Forelimb muscle (tissue), 1 donor: ENCODE measurements around the gene MRI1. TPM values are rescaled to one million over a fixed set of nuclear protein-coding genes. Genes with fewer than 3 reads are reported as not detected.
A peak's percentile ranks its signal among the peaks of the same experiment; 100 is the strongest.
"Not testable (repeated sequence)": the region's sequence is repeated elsewhere in the genome, so short reads cannot be mapped to it uniquely, and the experiment has no call there.

ENCODE experiments used
- DNase-seq: peaks from one replicate; pipeline ENCODE4 v3.0.0-alpha.2; 2013; ENCODE audit warnings: low read depth
- polyA plus RNA-seq: library from polyadenylated mRNA; unstranded; fragments of 120-200 nt; gene quantifications from one replicate; pipeline ENCODE4 v1.2.1, GENCODE V29; 2013; ENCODE audit not compliant: insufficient read length

Gene MRI1
- polyA plus RNA-seq, 1 donor = 23.4 TPM

DNA sequence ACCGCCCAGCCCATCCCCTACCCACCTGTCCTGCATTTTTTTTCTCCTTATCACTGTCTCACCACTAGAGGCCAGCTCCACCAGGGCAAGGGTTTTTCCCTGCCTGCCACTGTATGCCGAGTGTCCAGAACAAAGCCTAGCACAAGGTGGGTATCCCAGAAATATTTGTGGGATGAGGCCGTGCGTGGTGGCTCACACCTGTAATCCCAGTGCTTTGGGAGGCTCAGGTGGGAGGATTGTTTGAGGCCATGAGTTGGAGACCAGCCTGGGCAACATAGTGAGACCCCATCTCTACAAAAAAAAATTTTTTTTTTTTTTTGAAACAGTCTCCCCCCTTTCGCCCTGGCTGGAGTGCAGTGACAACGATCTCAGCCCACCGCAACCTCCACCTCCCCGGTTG is 2.9 kb upstream of the MRI1 start:
- DNase-seq = no peak

DNA sequence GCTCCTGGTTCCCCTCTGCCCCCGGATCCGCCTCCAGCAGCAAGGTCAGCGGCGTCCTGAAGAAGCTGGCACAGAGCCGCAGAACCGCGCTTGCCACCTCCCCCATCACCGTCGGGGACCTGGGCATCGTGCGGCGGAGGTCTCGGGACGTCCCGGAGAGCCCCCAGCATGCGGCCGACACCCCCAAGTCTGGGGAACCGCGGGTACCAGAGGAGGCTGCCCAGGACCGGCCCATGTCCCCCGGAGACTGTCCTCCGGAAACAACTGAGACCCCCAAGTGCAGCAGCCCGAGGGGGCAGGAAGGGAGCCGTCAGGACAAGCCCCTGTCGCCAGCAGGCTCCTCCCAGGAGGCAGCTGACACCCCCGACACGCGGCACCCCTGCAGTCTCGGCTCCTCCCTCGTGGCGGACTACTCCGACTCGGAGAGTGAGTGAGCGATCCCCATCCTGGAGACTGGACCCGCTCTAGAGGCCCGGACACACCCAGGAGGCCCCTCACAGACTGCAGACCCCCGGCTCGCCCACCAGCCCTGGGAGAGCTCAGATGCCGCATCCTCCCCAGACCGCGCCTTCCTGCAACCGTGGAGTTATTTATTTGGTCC is 1.6 kb upstream of the MRI1 start:
- no peak for DNase-seq

DNA sequence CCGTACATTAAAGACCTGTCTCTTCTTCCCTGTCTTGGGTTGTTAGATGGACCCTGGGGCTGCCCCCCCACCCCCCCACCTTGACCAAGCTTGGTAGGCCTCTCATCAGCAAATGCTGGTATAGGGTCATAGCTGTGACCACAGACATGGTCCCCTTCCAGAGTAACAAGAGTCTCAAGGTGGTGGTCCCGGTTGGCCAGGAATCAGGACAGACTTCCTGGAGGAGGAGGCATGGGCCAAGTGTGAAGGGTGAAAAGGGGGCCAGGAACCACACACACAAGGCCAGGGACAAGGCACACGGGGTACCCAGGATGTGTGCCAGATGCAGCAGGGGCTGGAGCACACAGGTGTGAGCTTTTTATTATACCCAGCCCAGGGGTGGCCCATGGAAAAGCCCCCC is 1.1 kb upstream of the MRI1 start:
- DNase-seq = no peak

DNA sequence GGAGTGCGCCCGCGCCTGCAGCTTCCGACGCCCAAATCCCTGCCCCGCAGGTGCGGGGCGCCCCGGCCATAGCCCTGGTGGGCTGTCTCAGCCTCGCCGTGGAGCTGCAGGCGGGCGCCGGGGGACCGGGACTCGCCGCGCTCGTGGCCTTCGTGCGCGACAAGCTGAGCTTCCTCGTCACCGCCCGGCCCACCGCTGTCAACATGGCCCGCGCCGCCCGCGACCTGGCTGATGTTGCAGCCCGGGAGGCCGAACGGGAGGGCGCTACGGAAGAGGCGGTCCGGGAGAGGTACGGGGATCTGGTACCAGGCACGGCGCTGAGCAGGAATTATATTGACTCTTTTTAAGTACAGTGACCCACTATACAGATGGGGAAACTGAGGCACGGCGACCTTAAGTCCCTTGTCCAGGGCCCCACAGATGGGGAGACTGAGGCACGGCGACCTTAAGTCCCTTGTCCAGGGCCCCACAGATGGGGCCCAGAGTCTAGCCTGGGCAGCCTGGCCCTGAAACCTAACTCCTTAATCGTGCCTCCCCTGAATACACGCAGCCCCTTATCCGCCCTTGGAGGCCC is 586 bp downstream of the MRI1 start:
- DNase-seq = no peak

DNA sequence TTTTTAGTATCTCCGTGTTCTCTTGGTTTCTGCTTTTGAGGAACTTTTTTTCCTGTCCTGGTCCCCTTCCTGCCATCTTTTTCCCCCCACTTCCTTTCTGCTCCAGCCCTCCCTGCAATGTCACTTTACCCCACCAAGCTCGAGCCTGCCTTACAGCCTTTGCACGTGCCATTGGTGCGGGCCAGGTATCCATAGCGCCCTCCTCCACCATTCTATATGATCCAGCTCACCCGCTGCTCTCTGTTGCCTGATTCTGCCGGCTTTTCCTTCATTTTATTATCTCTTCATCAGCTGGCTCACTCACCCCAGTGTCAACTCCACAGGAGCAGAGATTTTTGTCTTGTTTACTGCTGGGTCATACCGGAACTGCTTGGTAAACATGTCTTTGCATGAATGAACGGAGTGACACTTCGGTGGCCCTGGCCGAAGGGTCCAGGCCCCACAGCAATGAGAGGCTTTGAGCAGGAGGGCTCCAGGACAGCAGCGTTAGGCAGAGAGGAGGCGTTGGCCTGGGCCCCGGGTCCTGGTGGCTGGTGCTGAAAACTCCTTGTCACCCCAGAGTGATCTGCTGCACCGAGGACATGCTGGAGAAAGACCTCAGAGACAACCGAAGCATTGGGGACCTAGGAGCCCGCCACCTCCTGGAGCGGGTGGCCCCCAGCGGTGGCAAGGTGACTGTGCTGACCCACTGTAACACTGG is 1.2 kb downstream of the MRI1 start:
- no peak for DNase-seq

DNA sequence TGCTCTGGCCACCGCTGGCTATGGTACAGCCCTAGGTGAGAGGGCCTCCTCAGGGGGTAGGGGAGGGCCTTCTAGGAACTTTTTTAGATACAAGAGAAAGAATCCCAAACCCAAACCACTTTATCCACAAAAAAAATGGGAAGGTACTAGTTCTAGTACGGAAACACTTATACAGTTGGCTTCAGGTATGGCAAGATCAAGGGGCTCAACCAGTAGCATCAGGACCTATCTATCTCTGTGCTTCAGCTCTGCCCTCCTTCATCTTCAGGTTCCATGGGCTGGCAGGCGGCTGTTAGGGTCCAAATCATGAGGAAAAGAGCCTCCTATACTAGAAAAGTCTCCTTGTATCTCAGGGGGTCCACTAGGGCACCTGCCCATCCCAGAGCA is 1.8 kb downstream of the MRI1 start:
- DNase-seq = no peak

DNA sequence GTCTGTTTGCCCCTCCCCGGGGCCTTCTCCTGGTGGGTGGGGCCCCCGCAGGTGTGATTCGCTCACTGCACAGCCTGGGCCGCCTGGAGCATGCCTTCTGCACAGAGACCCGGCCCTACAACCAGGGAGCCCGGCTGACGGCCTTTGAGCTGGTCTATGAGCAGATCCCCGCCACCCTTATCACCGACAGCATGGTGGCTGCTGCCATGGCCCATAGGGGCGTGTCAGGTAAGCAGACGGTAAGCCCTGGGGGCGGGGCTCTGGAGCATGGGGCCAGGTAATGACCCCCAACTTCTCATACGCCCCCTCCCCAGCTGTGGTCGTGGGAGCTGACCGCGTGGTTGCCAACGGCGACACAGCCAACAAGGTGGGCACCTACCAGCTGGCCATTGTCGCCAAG is 4.2 kb downstream of the MRI1 start:
- no peak for DNase-seq

DNA sequence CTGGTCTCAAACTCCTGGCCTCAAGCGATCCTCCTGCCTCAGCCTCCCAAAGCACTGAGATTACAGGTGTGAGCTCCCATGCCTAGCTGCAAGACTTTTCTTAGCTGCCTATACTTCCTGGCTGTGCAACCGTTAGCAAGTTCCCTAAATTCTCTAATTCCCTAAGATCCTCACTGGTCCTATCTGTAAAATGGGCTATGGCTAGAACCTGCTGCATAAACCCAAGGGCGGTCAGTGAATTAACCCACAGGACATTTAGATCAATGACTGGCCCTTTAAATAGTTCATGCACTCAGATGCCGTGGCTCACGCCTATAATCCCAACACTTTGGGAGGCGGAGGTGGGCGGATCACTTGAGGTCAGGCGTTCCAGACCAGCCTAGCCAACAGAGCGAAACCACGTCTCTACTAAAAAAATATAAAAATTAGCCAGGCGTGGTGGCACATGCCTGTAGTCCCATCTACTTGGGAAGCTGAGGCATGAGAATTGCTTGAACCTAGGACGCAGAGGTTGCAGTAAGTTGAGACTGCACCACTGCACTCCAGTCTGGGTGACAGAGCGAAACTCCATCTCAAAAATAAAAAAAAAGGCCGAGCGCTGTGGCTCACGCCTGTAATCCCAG is 5.8 kb downstream of the MRI1 start:
- no peak for DNase-seq

DNA sequence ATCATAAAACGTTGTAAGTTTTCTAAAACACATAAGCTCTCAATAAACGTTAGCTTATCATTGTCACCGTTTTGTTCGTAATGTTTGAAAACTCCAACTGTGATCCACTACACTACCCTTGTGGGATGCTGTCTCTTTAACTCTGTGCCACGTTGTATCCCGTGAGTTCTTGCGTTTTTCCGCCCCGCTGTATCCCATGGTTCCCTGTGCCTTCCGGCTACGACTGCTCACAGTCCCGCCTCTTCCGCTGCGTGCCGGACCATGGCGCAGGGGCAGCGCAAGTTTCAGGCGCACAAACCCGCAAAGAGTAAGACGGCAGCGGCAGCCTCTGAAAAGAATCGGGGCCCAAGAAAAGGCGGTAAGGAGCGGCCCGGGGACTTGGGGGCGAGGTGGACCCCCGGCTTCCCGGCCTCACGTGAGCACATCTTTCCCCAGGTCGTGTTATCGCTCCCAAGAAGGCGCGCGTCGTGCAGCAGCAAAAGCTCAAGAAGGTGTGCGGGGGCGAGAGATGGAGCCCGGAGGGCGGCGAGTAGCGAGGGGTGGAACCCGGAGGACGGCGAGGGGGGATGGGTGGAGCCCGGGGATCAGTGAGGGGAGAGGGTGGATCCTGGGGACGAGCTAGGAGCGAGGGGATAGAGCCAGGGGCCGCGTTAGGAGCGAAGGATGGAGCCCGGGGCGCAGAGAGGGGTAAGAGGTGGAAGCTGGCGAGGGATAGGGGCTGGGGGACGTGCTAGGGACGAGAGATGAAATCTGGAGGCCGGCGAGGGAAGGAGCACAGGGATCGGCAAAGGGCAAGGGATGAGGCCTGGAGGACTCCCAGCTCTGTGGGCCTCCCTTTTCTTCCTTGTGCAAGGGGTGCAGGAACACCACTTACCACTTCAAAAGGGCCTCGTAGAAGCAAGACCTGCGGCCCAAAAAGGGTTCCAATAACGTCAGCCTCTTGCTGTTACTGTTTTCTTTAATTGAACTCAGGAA is 10.2 kb downstream of the MRI1 start, which contains the start of gene C19orf53:
C19orf53 (plus strand) TSS at position 240 of the 975 bp plus-strand sequence; CDS start at position 262, 22 bp downstream.
- DNase-seq = peak; percentile 94

DNA sequence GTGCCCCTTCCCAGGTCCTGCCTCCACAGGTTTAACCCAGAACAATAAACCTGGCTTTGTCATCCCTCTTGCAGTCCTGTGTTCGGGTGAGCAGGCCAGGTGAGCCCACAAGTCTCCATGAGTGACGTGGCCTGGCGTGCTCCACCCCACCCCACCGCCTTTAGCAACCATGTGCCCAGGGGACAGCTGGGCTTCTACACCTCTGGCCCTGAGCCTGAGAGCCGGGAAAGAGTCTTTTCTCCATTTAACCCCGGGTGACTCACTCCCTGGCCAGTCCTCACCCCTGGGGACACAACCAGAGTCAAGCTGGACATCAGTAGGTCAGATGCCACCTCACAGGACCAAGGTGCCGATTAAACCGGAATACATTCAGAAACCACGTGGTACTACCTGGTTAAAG is 14.1 kb downstream of the MRI1 start:
- no peak for DNase-seq

DNA sequence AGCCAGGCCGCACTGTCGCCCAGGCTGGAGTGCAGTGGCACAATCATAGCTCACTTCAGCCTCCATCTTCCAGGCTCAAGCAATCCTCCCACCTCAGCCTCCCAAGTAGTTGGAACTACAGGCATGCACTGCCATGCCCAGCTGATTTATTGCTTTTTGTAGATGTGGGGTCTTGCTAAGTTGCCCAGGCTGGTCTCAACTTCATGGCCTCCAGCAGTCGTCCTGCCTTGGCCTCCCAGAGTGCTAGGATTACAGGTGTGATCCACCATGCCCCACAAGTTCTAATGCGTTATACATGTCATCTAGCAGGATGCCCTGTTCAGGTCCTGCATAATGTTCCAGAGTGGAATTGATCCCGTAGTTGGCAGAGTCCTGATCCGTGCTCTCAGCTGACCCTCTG is 14.5 kb downstream of the MRI1 start:
- DNase-seq = no peak

DNA sequence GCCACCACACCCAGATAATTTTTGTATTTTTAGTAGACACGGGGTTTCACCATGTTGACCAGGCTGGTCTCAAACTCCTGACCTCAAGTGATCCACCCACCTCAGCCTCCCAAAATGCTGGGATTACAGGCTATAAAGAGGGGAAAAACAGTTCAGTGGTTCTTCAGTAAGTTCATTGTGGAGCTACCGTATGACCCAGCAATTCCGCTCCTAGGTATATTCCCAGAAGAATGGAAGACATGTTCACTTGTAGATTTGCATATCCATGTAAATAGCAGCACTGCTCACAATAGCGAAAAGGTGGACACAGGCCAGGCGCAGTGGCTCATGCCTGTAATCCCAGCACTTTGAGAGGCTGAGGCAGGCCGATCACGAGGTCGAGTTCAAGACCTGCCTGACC is 15.5 kb downstream of the MRI1 start:
- DNase-seq = not testable (repeated sequence)

DNA sequence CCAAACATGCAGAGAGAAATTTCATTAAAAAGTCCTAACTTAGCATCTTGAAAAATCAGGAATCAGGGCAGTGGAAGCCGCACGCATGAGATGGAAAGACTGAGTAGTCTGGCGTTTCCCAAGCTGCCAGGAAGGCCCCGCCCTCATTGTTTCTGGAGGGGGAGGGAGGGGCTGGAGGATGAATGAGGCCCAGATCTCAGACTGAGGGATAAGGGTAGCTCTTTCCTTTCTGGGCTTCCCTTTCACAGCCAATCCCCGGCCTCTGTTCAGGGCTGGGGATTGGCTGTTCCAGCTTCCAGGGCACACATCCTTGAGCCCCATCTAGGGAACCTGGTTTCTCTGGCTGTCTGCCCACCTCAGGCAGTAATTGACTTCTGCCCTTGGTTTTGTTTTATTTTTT is 17.2 kb downstream of the MRI1 start:
- DNase-seq = no peak

DNA sequence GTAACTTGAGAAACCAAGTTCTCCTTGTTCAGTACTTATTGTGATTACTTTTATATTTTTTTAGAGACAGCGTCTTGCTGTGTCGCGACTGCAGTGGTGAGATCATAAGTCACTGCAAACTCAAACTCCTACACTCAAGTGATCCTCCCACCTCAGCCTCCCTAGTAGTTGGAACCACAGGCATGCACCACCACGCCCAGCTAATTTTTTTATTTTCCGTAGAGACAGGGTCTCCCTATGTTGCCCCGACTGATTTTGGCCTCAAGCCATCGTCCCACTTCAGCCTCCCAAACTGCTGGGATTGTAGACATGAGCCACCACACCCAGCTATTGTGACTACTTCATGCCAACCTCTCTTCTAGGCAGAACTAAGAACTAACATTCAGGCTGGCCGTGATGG is 18.2 kb downstream of the MRI1 start:
- DNase-seq = no peak

DNA sequence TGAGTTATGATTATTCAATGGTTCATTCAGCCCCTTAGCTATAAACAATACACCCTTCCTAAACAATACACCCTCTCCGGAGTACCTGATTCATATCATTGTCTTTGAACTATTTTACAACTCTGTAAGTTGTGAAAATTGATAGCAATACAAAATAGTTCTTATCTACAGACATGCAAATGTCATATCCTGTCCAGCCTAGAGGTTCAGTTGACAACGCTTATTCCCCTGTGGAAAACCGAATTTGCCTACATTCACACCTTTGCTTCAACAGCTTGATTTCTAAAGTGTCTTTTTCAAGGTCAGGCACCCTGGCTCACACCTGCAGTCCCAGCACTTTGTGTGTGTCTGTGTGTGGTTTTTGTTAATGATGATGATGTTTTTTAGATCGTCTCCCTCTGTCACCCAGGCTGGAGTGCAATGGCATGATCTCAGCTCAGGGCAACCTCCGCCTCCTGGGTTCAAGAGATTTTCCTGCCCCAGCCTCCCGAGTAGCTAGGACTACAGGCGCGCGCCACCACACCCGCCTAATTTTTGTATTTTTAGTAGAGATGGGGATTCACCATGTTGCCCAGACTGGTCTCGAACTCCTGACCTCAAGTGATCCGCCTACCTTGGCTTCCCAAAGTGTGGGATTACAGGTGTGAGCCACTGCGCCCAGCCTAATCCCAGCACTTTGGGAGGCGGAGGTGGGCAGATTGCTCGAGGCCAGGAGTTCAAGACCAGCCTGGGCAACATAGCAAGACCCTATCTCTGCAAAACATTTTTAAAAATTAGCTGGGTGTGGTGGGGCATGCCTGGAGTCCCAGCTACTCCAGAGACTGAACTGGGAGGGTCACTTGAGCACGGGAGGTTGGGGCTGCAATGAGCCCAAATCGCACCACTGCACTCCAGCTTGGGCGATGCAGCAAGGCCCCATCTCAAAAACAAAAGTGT is 19.5 kb downstream of the MRI1 start:
- no peak for DNase-seq

DNA sequence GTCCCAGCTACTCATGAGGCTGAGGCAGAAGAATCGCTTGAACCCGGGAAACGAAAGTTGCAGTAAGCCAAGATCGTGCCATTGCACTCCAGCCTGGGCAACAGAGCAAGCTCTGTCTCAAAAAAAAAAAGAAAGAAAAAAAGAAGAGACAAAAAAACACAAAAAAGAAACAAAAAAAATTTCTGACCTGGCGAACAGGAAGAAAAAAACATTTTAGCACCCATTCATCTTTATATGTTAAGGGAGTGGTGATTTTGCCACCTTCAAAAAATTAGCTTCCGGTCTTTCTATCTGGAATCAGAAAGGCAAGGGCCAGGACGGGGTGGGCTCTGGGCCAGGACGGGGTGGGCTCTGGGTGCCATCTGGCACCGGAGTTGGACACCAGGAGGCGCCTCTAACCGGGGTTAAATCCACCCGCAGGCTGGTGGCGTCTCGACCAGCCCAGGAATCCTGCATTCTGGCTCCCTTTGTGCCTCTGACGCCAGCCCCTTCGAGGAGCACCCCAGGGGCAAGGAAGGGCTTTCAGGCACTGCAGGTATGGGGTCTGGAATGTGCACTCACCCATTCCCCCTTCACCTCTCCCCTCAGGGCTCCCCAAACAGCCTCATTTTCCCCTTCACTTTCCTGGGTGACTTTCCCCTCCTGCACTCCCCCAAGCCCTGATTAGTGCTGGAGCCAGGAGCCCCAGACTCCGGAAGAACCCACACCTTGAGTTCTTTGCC is 20.6 kb downstream of the MRI1 start:
- no peak for DNase-seq

DNA sequence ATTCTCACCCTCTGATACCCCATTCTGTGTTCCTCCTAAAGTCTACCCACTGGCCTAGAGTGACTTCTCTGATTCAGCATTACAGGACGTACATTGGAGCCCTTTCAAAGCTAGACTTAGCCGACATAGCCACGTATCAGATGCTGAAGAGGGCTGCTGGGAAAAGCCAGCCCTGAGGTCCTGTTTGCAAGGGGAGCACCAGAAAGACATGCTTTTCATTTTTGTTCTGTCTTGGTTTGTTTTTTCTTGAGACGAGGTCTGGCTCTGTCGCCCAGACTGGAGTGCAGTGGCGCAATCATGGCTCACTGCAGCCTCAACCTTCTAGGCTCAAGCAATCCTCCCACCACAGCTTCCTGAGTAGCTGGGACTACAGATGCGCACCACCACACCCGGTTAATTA is 24.7 kb downstream of the MRI1 start:
- DNase-seq = no peak

DNA sequence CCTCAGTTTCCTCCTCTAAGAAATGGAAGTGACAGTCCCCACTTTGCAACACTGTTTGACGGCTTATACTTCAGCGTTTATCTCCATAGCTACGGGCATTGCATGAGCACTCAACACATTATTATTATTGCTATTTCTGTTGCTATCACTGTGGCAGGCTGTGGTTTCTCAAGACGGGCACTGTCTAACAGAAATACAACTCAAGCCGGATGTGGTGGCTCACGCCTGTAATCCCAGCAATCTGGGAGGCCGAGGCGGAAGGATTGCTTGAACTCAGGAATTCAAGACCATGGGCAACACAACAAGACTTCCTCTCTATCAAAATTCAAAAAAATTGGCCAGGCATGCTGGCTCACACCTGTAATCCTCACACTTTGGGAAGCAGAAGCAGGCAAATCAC is 26.0 kb downstream of the MRI1 start:
- DNase-seq = no peak

DNA sequence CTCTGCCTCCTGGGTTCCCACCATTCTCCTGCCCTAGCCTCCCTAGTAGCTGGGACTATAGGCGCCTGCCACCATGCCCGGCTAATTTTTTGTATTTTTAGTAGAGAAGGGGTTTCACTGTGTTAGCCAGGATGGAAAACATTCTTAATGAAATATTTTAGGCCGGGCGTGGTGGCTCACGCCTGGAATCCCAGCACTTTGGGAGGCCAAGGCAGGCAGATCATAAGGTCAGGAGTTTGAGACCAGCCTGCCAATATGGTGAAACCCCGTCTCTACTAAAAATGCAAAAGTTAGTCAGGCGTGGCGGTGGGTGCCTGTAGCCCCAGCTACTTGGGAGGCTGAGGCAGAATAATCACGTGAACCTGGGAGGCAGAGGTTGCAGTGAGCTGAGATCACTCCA is 29.0 kb downstream of the MRI1 start:
- DNase-seq = not testable (repeated sequence)

DNA sequence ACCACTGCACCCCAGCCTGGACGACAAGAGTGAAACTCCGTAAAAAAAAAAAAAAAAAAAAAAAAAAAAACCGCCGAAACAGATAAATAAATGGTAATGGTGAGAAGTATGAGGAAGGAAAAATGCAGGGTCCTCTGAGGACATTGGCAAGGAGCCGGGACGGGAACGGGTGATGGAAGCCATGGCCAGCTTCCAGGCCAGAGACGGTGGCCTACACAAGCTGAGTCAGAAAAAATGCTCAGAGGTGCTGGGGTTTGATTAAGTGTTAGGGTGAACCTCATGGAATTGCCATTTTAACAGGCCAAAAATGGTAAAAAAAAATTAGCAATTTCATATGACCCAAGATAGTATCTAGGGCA is 30.1 kb downstream of the MRI1 start:
- peak; percentile 45 for DNase-seq
